Nephron progenitor cell (in vitro differentiated cells): ENCODE results near the gene CGNL1.

Source experiments
- DNase-seq: peaks from one replicate; pipeline ENCODE4 v3.0.0; 2021
- H3K27ac Mint-ChIP-seq: 2 replicates; pipeline ENCODE4 v1.8.0; 2021; ENCODE audit warnings: mild to moderate bottlenecking, moderate library complexity, mixed read lengths
- H3K27me3 Mint-ChIP-seq: 2 replicates; pipeline ENCODE4 v1.8.0; 2021; ENCODE audit warnings: mild to moderate bottlenecking, low read depth, mixed read lengths; ENCODE audit not compliant: poor library complexity
- H3K36me3 Mint-ChIP-seq: 2 replicates; pipeline ENCODE4 v1.8.0; 2021; ENCODE audit warnings: low read depth, mixed read lengths
- H3K4me1 Mint-ChIP-seq: 2 replicates; pipeline ENCODE4 v1.8.0; 2021; ENCODE audit warnings: mixed read lengths
- H3K4me3 Mint-ChIP-seq: 2 replicates; pipeline ENCODE4 v1.8.0; 2021; ENCODE audit warnings: mild to moderate bottlenecking, moderate library complexity, mixed read lengths
- H3K9me3 Mint-ChIP-seq: 2 replicates; pipeline ENCODE4 v1.8.0; 2021; ENCODE audit warnings: mild to moderate bottlenecking, moderate library complexity, mixed read lengths
- TF ChIP-seq, protein P1 (sequence below): fragments of 200-600 bp; sonication (generic); IDR thresholded peaks from 2 replicates; pipeline ENCODE4 v1.5.0; 2021; ENCODE audit warnings: antibody characterized with exemption

CGNL1 gene

DNA sequence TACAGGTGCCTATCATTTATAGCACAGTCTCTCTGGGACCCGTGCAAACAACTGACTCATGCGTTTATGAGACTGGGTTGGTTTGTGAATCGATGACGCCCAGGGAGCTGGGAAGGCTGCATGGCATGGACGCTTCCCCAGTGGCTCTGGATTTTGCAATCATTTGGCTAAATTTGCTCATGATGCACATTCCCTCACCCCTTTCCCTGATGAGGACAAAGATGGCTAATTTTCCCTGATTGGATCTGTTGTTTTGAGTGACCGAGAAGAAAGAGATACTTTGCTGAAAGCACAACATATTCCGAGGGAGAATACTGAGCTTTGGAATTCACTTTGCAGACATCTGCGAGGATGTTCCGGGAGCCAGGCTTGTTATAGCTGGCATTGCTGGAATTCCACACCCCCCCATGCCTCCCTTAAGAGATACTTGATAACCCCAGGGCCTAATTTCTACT, 51.1 kb downstream of the CGNL1 start:
- TF ChIP-seq, protein P1, sequence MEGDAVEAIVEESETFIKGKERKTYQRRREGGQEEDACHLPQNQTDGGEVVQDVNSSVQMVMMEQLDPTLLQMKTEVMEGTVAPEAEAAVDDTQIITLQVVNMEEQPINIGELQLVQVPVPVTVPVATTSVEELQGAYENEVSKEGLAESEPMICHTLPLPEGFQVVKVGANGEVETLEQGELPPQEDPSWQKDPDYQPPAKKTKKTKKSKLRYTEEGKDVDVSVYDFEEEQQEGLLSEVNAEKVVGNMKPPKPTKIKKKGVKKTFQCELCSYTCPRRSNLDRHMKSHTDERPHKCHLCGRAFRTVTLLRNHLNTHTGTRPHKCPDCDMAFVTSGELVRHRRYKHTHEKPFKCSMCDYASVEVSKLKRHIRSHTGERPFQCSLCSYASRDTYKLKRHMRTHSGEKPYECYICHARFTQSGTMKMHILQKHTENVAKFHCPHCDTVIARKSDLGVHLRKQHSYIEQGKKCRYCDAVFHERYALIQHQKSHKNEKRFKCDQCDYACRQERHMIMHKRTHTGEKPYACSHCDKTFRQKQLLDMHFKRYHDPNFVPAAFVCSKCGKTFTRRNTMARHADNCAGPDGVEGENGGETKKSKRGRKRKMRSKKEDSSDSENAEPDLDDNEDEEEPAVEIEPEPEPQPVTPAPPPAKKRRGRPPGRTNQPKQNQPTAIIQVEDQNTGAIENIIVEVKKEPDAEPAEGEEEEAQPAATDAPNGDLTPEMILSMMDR = no peak
- Mint-ChIP-seq H3K4me3 (no peak overlapping the region), H3K36me3 (no peaks in the 10 kb centered on the region), H3K4me1 (peaks cover 37% of the 10 kb centered on the region), H3K27me3 (peaks cover 2% of the 10 kb centered on the region), H3K27ac (no peak overlapping the region), H3K9me3 (no peaks in the 10 kb centered on the region)
- no peak for DNase-seq

DNA sequence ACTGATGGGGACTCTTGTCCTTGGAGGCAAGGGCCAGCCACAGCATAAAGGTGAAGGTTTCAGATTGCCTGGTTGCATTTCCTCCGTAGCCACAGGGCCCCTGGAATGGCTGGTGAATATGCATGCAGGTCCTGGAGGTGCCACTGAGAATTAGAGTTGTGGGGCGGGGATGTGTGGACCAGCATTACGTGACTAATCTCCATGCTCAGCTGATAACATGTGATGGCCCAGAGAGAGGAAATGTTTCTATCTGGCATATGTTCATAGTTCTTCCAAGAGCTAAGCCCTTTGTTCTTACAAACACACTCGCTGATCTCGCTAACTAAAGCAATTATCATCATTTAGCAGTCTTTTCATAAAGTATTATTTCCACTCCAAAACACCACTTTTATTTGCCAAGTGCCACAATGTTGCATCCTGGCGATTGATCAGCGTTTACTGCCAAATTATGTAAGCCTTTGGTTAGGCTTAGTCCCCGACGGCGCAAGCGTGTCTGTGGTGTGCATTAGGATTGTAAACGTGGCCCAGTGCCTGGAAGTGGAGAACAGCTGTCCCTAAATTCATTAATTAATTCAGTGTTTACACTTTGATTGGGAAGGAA, 55.9 kb downstream of the CGNL1 start:
- peaks cover 4% of the 10 kb centered on the region for H3K27me3 Mint-ChIP-seq
- no peak for DNase-seq
- peaks cover 30% of the 10 kb centered on the region for H3K4me1 Mint-ChIP-seq
- H3K9me3 Mint-ChIP-seq = no peaks in the 10 kb centered on the region
- no peak overlapping the region for H3K4me3 Mint-ChIP-seq
- no peaks in the 10 kb centered on the region for H3K36me3 Mint-ChIP-seq
- TF ChIP-seq, protein P1 = no peak
- no peak overlapping the region for H3K27ac Mint-ChIP-seq

DNA sequence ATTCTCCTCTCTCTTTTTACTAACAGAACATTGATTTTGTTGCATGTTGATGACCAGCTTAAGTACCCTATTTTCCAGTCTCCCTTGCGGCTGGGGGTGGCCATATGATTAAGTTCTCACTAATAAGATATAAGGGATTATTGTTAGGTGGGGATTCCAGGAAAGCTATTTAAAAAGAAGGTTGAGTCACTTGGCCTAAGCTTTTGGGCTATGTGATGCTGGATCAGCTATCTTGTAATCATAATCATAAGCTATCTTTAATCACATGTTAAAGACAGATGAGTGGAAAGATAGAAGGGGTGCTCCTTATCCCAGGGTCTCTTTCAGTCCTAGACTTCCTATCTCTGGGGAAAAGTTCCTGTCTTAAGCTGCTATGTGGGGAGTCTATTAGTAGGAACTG, 59.9 kb downstream of the CGNL1 start:
- no peak for DNase-seq
- H3K27ac Mint-ChIP-seq = no peak overlapping the region
- TF ChIP-seq, protein P1 = no peak
- peaks cover 10% of the 10 kb centered on the region for H3K4me1 Mint-ChIP-seq
- no peak overlapping the region for H3K4me3 Mint-ChIP-seq
- peaks cover 11% of the 10 kb centered on the region for H3K36me3 Mint-ChIP-seq
- H3K9me3 Mint-ChIP-seq = no peaks in the 10 kb centered on the region
- peaks cover 5% of the 10 kb centered on the region for H3K27me3 Mint-ChIP-seq

DNA sequence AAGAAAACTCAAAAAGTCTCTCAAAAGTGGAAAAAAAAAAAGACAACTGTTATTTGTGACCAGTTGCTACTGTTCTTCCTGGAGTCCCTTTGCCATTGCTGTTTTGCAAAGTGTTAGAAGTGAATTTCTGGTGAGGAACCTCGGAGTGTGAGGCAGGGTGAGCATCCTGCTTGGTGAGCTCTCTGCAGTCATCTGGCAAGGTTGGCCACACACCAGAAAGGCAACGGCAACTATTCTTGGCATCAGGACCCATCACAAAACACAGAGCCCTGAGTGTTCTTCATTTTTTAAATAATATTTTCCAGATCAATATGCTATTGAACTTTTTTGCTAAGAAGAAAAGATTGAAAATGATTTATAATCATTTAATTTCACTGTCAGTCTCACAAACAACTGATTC, 60.7 kb downstream of the CGNL1 start:
- DNase-seq = no peak
- no peak overlapping the region for H3K27ac Mint-ChIP-seq
- H3K36me3 Mint-ChIP-seq = peaks cover 11% of the 10 kb centered on the region
- no peaks in the 10 kb centered on the region for H3K9me3 Mint-ChIP-seq
- H3K27me3 Mint-ChIP-seq = peaks cover 5% of the 10 kb centered on the region
- H3K4me3 Mint-ChIP-seq = no peak overlapping the region
- H3K4me1 Mint-ChIP-seq = peaks cover 9% of the 10 kb centered on the region
- TF ChIP-seq, protein P1 = no peak

DNA sequence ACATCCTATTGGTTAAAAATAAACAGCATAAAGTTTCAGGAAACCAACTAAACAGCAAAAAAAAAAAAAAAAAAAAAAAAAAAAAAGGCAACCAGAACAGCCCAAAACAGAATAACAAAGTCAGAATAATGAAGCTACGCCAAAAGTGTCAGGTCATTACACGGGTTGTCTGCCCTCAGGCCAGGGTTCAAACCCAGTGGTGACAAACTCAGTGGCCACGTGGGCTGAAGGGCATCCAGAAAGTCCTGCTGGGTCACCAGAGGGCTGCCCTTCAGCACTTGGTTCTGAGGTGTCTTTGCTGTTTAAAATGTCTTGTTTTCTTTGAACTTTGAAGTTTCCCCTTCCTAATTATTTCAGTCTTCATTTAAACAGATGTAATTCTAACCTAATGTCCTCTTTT, 61.3 kb downstream of the CGNL1 start:
- no peak overlapping the region for H3K4me3 Mint-ChIP-seq
- no peaks in the 10 kb centered on the region for H3K9me3 Mint-ChIP-seq
- peaks cover 5% of the 10 kb centered on the region for H3K4me1 Mint-ChIP-seq
- peaks cover 5% of the 10 kb centered on the region for H3K27me3 Mint-ChIP-seq
- peaks cover 11% of the 10 kb centered on the region for H3K36me3 Mint-ChIP-seq
- DNase-seq = no peak
- H3K27ac Mint-ChIP-seq = no peak overlapping the region
- TF ChIP-seq, protein P1 = no peak

DNA sequence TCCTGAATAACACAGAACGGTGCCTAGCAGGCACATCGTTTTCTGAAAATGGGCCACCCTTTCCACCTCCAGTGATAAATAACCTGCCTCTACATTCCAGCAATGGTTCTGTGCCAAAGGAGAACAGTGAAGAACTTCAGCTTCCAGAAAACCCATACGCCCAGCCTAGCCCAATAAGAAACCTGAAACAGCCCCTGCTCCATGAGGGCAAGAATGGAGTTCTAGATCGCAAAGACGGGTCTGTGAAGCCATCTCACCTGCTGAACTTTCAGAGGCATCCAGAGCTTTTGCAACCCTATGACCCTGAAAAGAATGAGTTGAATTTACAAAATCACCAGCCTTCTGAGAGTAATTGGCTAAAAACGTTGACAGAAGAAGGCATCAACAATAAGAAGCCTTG, 61.9 kb downstream of the CGNL1 start:
- no peak for DNase-seq
- Mint-ChIP-seq H3K27ac (no peak overlapping the region), H3K27me3 (peaks cover 5% of the 10 kb centered on the region), H3K9me3 (no peaks in the 10 kb centered on the region), H3K36me3 (peaks cover 11% of the 10 kb centered on the region), H3K4me1 (peaks cover 5% of the 10 kb centered on the region), H3K4me3 (no peak overlapping the region)
- TF ChIP-seq, protein P1 = no peak
